GM12892 (cell line): ENCODE results near the gene OR4D6. TPM values are rescaled to one million over a fixed set of nuclear protein-coding genes. Genes with fewer than 3 reads are reported as not detected.
A peak's percentile ranks its signal among the peaks of the same experiment; 100 is the strongest.

ENCODE experiments used
- DNase-seq: peaks from one replicate; pipeline ENCODE4 v3.0.0; 2011; ENCODE audit not compliant: insufficient read length
- FAIRE-seq: peaks from 2 replicates; lab custom pipeline; 2011; peaks lifted over from hg19 to GRCh38; lab: Jason Lieb, UNC
- POLR2A ChIP-seq: IDR thresholded peaks from 2 replicates; pipeline ENCODE4 v1.6.1; 2011; ENCODE audit warnings: low read depth, low read length, control low read depth
- POLR2AphosphoS5 ChIP-seq: IDR thresholded peaks from 2 replicates; pipeline ENCODE4 v1.6.1; 2011; ENCODE audit warnings: low read depth, low read length, control low read depth
- TAF1 ChIP-seq: IDR thresholded peaks from 2 replicates; pipeline ENCODE4 v1.6.1; 2011; ENCODE audit warnings: low read depth, mild to moderate bottlenecking, control low read depth, low read length, borderline replicate concordance
- polyA plus RNA-seq: library from polyadenylated mRNA; unstranded; fragments of >200 nt; gene quantifications from one replicate; pipeline ENCODE4 v1.2.1, GENCODE V29; 2012; ENCODE audit warnings: missing spikeins, inconsistent platforms; ENCODE audit not compliant: missing spikeins

The OR4D6 gene
- polyA plus RNA-seq: not detected

DNA sequence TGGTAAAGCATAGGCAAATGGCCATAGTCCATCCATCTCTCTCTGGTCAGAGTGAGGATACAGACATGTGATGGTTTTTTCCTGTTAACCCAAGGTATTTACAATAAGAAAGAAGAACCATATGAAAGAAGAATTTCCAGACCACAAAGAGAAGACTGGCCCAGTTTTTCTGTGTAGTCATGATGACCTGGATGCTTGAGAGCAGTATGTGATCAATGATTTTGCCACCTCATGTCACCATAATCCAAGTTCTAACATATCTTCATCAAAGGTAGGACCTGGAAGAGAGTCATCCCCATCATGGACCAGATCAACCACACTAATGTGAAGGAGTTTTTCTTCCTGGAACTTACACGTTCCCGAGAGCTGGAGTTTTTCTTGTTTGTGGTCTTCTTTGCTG lies at the start of gene OR4D6:
TSS of gene OR4D6 (plus strand) at position 301 of the 400 bp plus-strand sequence. CDS start at position 301, 0 bp downstream.
- no peak for FAIRE-seq
- TF ChIP-seq TAF1 (no peak), POLR2A (no peak), POLR2AphosphoS5 (no peak)
- no peak for DNase-seq

DNA sequence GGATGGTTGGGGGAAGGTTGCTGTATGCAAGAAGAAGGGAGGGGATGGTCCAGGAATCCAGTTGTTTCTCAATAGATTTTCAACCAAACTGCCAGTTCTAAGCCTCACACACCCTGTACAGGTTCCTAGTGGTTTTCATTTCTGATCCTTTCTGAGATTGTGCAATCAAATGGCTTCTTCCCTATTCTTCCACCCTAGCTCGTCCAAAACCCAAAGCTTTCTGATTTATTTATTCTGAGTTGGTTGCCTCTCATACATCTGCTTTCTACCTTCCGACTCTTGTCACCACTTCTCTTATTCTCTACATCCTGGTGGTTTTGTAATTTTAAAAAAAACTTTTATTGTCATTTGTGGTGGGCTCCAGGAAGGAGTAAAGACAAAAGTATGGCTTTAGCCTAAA lies 43.1 kb upstream of the OR4D6 start:
- FAIRE-seq (no peak), DNase-seq (no peak)
- TF ChIP-seq POLR2AphosphoS5 (no peak), POLR2A (no peak), TAF1 (no peak)

DNA sequence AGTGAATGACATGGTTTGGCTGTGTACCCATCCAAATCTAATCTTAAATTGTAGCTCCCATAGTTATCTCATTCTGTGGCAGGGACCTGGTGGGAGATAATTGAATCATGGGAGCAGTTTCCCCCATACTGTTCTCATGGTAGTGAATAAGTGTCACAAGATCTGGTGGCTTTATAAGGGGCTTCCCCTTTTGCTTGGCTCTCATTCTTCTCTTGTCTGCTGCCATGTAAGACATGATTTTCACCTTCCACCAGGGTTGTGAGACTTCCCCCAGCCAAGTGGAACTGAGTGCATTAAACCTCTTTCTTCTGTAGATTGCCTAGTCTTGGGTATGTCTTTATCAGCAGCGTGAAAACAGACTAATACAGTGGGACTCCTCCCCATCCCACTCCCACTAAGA lies 41.6 kb upstream of the OR4D6 start:
- FAIRE-seq (no peak), DNase-seq (no peak)
- TF ChIP-seq TAF1 (no peak), POLR2A (no peak), POLR2AphosphoS5 (no peak)

DNA sequence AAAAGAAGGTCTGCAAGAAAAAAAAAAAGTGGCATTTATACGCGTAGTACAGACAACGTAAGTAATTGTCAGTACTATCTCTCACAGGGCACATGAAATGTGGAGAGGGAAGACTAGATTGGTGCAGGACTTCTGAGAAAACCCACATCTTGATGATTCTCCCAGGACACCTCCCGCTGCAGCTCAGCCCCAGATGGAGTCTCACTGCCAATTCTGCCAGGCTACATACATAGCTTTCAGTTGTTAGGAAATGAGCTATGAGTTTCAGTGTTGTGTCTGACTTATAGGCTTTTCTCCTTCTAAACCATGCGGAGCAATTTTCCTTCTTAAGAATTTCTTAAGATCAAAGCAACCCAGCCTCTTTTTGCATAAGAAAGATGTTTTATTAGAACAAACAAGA lies 40.1 kb upstream of the OR4D6 start:
- TF ChIP-seq POLR2A (no peak), POLR2AphosphoS5 (no peak), TAF1 (no peak)
- no peak for FAIRE-seq
- DNase-seq: no peak

DNA sequence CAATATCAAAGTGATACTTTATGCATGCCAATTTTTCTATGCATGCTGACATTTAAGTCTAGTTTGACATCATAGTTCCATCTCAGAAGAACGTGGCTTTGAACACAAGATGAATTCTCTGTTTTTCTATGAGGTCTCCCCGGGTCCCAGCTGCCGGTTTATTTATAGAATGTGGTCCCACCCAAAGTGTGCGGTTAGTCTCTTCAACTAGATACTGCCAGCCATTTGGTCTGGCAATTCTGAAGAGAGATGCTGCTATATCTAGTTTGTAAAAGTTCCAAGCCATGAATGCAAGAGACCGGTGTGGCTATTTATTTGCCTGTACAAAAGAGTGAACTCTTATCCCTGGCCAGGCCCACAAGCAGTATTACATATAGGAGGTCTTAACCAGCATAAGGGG lies 39.7 kb upstream of the OR4D6 start:
- peak; percentile 24 for FAIRE-seq
- DNase-seq: no peak
- TF ChIP-seq POLR2A: no peak
- no peak for TF ChIP-seq TAF1
- no peak for TF ChIP-seq POLR2AphosphoS5

DNA sequence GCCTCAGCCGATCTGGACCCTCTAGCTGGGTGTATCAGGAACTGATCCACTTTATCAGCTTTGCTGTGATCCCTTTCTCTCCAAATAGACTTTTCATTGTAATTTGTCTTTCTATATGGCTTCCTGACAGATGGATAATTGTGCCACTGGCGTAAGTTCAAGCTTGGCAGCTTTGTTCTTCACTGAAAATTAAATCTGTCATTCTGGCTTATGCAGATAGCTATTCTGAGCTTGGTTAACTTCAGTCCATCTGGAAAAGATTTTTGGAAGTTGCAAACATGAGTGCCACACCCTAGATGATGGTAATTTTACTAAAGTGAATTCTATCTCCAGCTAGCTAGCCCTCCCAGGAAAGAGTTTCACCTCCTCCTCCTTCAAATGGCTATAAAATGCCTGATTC lies 38.6 kb upstream of the OR4D6 start:
- FAIRE-seq: no peak

DNA sequence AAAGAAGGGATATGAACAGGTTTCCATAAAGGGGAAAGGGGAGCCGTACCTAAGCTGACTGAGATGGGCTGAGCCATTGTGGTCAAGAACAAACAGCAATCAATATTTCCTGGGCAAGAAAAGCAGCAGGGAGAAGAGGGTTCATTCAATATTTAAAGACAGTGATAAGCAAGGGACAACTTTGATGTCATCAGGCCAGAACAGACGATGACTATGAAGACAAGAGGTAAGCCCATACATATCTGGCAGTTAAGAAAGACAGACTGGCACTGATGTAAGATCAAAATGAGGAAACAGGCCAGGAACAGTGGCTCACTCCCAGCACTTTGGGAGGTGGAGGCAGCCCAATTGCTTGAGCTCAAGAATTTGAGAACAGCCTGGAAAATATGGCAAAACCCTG lies 32.9 kb upstream of the OR4D6 start:
- DNase-seq (no peak), FAIRE-seq (no peak)
- TF ChIP-seq POLR2AphosphoS5: no peak
- TF ChIP-seq POLR2A: no peak
- no peak for TF ChIP-seq TAF1

More for the DNA sequence above, 38.6 kb upstream of the OR4D6 start:
- no peak for DNase-seq
- no peak for TF ChIP-seq POLR2A
- TF ChIP-seq POLR2AphosphoS5: no peak
- no peak for TF ChIP-seq TAF1

DNA sequence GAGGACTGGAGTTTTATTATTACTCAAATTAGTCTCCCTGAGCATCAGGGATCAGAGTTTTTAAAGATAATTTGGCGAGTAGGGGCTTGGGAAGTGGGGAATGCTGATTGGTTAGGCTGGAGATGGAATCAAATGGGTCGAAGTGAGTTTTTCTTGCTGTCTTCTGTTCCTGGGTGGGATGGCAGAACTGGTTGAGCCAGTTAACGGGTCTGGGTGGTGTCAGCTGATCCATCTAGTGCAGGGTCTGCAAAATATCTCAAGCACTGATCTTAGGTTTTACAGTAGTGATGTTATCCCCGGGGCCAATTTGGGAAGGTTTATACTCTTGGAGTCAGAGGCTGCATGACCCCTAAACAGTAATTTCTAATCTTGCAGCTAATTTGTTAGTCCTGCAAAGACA lies 31.6 kb upstream of the OR4D6 start:
- TF ChIP-seq POLR2AphosphoS5 (no peak), TAF1 (no peak), POLR2A (no peak)
- DNase-seq (no peak), FAIRE-seq (no peak)

DNA sequence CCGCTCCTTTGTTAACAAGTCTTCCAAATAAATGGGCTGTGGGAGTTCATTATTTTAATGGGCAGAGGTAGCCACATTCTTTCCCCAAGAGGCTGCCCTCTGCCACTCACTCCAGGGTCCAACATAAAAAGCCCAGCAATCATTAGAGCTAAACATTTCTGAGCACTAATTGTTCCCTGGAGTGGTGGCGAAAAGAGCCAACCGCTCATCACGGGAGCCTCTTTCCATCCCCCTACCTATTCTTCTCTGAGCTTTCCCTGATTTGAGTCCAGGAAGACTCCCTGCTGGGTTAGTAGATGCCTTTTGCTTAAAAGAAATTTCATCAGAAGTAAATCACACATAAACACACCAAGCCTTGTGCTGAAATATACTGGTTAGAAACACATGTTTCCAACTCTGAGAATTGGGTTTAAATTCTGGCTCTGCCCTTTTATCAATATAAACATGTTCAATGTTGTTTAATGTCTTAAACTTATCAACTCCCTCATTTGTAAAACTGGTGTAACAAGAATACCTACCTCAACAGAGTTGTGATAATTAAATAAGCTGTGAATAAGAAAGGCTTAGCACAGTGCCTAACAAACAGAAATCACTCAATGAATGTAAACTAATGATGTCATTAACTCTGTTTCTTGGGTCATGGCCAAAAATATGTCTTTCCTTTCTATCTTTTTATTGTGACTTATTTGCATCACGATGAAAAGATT lies 30.2 kb upstream of the OR4D6 start, which contains the start of gene OR5A2:
TSS of gene OR5A2 (minus strand) at position 53 of the 707 bp plus-strand sequence. CDS start 3,460 bp downstream, outside the sequence.
- no peak for DNase-seq
- TF ChIP-seq TAF1: no peak
- no peak for TF ChIP-seq POLR2A
- TF ChIP-seq POLR2AphosphoS5: no peak
- no peak for FAIRE-seq

DNA sequence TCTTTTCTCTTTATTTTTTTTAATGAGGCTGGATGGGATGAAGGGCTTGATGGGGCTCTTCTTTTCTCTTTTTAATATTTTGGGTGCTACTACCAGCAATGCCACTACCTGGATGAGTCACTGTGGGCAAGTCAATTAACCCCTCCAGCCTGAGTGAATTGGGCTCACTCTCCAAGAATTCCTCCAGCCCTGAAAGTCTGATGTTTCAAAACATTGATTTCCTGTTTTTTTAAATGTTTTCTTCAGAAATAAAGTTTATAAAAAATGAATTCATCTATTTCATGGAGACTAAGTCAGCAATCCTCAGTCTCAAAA lies 29.7 kb upstream of the OR4D6 start:
- FAIRE-seq (no peak), DNase-seq (no peak)
- no peak for TF ChIP-seq POLR2AphosphoS5
- TF ChIP-seq TAF1: no peak
- TF ChIP-seq POLR2A: no peak

DNA sequence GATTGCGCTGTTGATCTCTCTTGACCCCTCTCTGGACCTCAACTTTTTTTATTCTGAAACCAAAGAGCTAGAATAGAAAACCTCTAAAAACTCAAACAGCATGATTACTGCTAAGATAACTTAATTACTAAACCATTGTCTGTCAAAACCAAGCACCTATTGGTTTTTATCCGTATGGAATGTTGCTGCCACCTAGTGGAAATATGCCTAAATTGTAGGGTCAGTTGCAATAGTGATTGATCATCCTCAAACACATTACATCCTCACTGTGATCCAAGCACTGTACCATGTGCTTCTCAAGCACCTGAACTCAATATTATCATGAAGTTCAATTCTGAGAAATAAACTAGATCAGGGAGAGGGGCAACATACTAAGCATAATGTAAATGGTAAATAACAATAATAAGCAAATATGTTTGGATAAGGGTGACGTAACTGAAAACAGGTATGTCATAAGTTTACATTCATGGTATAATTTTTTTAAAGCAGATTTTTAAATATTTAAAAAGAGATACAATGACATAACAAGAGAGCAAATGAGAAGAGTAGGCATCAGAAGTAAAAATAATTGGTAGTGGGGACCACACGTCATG lies 26.7 kb upstream of the OR4D6 start:
- TF ChIP-seq TAF1: no peak
- no peak for TF ChIP-seq POLR2A
- no peak for TF ChIP-seq POLR2AphosphoS5
- FAIRE-seq (peak; percentile 98), DNase-seq (peak; percentile 3)

DNA sequence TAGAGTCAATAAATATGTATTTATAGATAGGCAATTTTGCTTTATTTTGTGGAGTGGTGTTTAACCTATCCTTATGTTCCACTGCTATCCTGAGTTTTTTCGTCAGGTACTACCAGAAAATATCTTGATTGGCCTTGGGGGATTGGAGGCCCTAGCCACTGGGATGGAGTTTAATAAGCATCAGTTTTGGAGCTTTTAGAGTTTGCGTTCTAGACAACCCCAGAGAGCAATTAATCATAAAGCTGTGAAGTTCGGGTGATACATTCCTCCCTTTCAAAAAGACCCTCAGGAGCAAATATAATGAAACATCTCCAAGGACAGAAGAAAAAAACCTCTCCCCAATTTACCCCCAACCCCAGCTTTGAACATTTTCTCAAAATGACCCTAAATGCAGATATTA lies 20.6 kb upstream of the OR4D6 start, which contains the start of gene OR5A1:
TSS of gene OR5A1 (plus strand) at position 301 of the 400 bp plus-strand sequence. CDS start 6,700 bp downstream, outside the sequence.
- DNase-seq (no peak), FAIRE-seq (no peak)
- TF ChIP-seq TAF1 (no peak), POLR2AphosphoS5 (no peak), POLR2A (no peak)
